Measurements from ENCODE around the gene CXCL16.
"Not testable (repeated sequence)": the region's sequence is repeated elsewhere in the genome, so short reads cannot be mapped to it uniquely, and the experiment has no call there.

Gene CXCL16

DNA sequence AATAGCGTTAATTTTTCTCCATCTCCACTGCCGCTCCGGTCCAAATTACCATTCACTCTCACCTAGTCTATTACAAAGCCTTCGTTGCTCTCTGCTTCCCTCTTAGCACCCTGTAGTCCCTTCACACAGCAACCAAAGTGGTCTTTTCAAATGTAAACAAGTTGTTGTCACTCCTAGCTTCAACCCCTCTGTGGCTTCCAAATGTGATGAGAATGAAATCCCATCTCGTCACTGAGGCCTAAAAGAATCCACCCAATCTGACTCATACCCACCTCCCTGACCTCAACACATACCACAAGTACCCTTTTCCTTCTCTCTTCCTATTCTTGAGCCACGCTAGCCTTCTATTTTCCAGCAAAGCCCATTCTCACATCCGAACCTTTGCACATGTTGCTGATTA, 33.6 kb downstream of the CXCL16 start:
- Histone ChIP-seq H3K79me2 (ENCODE audit: control insufficient read depth, insufficient read depth, low read length) (peaks cover 28% of the 10 kb centered on the region), H3K4me1 (ENCODE audit: control insufficient read depth, low read depth, low read length) (peaks cover 7% of the 10 kb centered on the region), H2BK15ac (replicated peaks; ENCODE audit: low read depth) (no peak overlapping the region), H3K56ac (ENCODE audit: low read length) (no peak overlapping the region), H3K4ac (ENCODE audit: low read depth, low read length) (no peak overlapping the region), H3K4me3 (ENCODE audit: low read length) (no peak overlapping the region), H3K23ac (ENCODE audit: low read length) (no peak overlapping the region), H2AK5ac (ENCODE audit: low read length) (no peak overlapping the region), H3K18ac (ENCODE audit: low read length) (no peak overlapping the region), H3K79me1 (ENCODE audit: low read length) (peaks cover 7% of the 10 kb centered on the region), H3K4me2 (ENCODE audit: low read length) (no peak overlapping the region), H2BK5ac (ENCODE audit: low read length) (no peak overlapping the region), H3K36me3 (ENCODE audit: control insufficient read depth, insufficient read depth, low read length) (no peaks in the 10 kb centered on the region), H3K27ac (ENCODE audit: low read depth, low read length) (no peak overlapping the region), H4K8ac (ENCODE audit: low read depth, low read length) (no peak overlapping the region), H3K9ac (ENCODE audit: low read length) (no peak overlapping the region), H2BK120ac (ENCODE audit: low read depth, low read length) (no peak overlapping the region), H3K27me3 (ENCODE audit: insufficient read depth, low read length, poor library complexity) (no peaks in the 10 kb centered on the region), H4K5ac (ENCODE audit: low read length) (no peak overlapping the region)
- no CpG with 5 or more reads among the region's 7 CpGs for WGBS (ENCODE audit: extremely low coverage, insufficient coverage, low lambda C conversion rate)
- peak; percentile 38 for DNase-seq

DNA sequence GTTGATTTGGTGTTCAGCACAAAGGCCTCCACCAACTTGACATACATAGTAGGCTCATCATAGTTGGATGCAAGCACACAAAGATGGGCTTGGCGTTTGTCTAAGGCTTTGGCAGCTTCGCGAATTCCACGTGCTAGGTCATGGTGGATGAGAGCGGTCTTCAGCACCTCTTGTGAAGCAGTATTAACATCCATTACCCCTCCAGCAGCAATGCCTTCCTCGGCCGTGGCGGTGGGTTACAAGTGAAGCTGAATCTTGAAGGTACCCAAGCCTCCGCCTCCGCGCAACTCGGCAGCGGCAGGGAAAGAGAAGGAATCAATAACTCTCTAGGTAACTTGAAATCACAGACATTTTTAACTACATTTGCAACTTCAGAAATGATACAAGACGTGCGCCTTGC, 34.7 kb downstream of the CXCL16 start:
- Histone ChIP-seq H3K36me3 (ENCODE audit: control insufficient read depth, insufficient read depth, low read length) (no peaks in the 10 kb centered on the region), H3K9ac (ENCODE audit: low read length) (peak overlapping the region; percentile 42), H3K4me1 (ENCODE audit: control insufficient read depth, low read depth, low read length) (peaks cover 7% of the 10 kb centered on the region), H2BK5ac (ENCODE audit: low read length) (no peak overlapping the region), H2BK120ac (ENCODE audit: low read depth, low read length) (no peak overlapping the region), H2BK15ac (replicated peaks; ENCODE audit: low read depth) (no peak overlapping the region), H3K4me2 (ENCODE audit: low read length) (no peak overlapping the region), H3K27ac (ENCODE audit: low read depth, low read length) (no peak overlapping the region), H4K8ac (ENCODE audit: low read depth, low read length) (no peak overlapping the region), H3K79me1 (ENCODE audit: low read length) (peaks cover 7% of the 10 kb centered on the region), H4K5ac (ENCODE audit: low read length) (no peak overlapping the region), H3K23ac (ENCODE audit: low read length) (no peak overlapping the region), H3K4ac (ENCODE audit: low read depth, low read length) (no peak overlapping the region), H3K4me3 (ENCODE audit: low read length) (no peak overlapping the region), H3K27me3 (ENCODE audit: insufficient read depth, low read length, poor library complexity) (no peaks in the 10 kb centered on the region), H2AK5ac (ENCODE audit: low read length) (no peak overlapping the region), H3K79me2 (ENCODE audit: control insufficient read depth, insufficient read depth, low read length) (peaks cover 36% of the 10 kb centered on the region), H3K18ac (ENCODE audit: low read length) (no peak overlapping the region), H3K56ac (ENCODE audit: low read length) (peak overlapping the region; percentile 64)
- WGBS (ENCODE audit: extremely low coverage, insufficient coverage, low lambda C conversion rate): no CpG with 5 or more reads among the region's 15 CpGs
- no peak for DNase-seq

DNA sequence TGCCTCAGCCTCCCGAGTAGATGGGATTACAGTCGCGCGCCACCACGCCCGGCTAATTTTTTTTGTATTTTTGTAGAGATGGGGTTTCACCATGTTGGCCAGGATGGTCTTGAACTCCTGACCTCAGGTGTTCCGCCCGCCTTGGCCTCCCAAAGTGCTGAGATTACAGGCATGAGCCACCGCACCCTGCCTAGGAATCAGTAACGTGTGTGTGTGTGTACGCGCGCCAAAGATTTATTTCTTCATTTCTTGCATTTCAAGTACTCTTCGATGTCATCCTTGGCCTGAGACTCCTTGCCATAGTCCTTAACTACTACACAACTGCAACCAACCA, 35.2 kb downstream of the CXCL16 start:
- not testable (repeated sequence) for H3K27me3 ChIP-seq (ENCODE audit: insufficient read depth, low read length, poor library complexity)

DNA sequence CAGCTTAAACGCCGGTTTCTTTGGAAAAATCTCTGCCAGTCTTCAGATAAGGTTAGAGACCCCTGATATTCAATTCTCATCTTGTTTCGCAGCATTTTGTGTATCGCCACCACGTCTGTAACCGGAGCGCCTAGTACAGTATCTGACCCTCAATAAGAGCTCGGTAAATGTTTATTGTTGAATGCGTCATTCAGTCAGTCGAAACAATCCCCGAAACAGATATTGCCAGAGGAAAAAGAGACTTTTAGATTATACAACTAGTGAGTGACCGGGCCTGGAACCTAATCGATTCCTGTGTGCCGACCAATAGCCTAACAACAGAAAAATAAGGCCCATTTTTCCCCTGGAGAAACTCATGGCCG, 36.4 kb downstream of the CXCL16 start:
- Histone ChIP-seq H3K79me1 (ENCODE audit: low read length) (peaks cover 7% of the 10 kb centered on the region), H2BK120ac (ENCODE audit: low read depth, low read length) (no peak overlapping the region), H3K4me3 (ENCODE audit: low read length) (peak overlapping the region; percentile 94), H3K9ac (ENCODE audit: low read length) (peak overlapping the region; percentile 90), H2BK15ac (replicated peaks; ENCODE audit: low read depth) (no peak overlapping the region), H3K27ac (ENCODE audit: low read depth, low read length) (no peak overlapping the region), H3K56ac (ENCODE audit: low read length) (peak overlapping the region; percentile 97), H3K4me2 (ENCODE audit: low read length) (peak overlapping the region; percentile 91), H2AK5ac (ENCODE audit: low read length) (no peak overlapping the region), H3K4me1 (ENCODE audit: control insufficient read depth, low read depth, low read length) (peaks cover 7% of the 10 kb centered on the region), H2BK5ac (ENCODE audit: low read length) (no peak overlapping the region), H3K79me2 (ENCODE audit: control insufficient read depth, insufficient read depth, low read length) (peaks cover 44% of the 10 kb centered on the region), H3K27me3 (ENCODE audit: insufficient read depth, low read length, poor library complexity) (no peaks in the 10 kb centered on the region), H3K23ac (ENCODE audit: low read length) (no peak overlapping the region), H3K36me3 (ENCODE audit: control insufficient read depth, insufficient read depth, low read length) (no peaks in the 10 kb centered on the region), H4K8ac (ENCODE audit: low read depth, low read length) (no peak overlapping the region), H3K18ac (ENCODE audit: low read length) (peak overlapping the region; percentile 62), H4K5ac (ENCODE audit: low read length) (no peak overlapping the region), H3K4ac (ENCODE audit: low read depth, low read length) (no peak overlapping the region)
- no CpG with 5 or more reads among the region's 15 CpGs for WGBS (ENCODE audit: extremely low coverage, insufficient coverage, low lambda C conversion rate)
- no peak for DNase-seq

More for the DNA sequence above, 35.2 kb downstream of the CXCL16 start:
- not testable (repeated sequence) for H3K36me3 ChIP-seq (ENCODE audit: control insufficient read depth, insufficient read depth, low read length); H2BK15ac ChIP-seq (replicated peaks; ENCODE audit: low read depth); H4K8ac ChIP-seq (ENCODE audit: low read depth, low read length); H4K5ac ChIP-seq (ENCODE audit: low read length); H3K4me1 ChIP-seq (ENCODE audit: control insufficient read depth, low read depth, low read length); H3K79me1 ChIP-seq (ENCODE audit: low read length); H2BK120ac ChIP-seq (ENCODE audit: low read depth, low read length); H2BK5ac ChIP-seq (ENCODE audit: low read length); DNase-seq; H3K27ac ChIP-seq (ENCODE audit: low read depth, low read length); H2AK5ac ChIP-seq (ENCODE audit: low read length); H3K4me3 ChIP-seq (ENCODE audit: low read length); H3K4me2 ChIP-seq (ENCODE audit: low read length); H3K18ac ChIP-seq (ENCODE audit: low read length); H3K23ac ChIP-seq (ENCODE audit: low read length)
- no CpG with 5 or more reads among the region's 14 CpGs for WGBS (ENCODE audit: extremely low coverage, insufficient coverage, low lambda C conversion rate)
- Histone ChIP-seq H3K9ac (ENCODE audit: low read length) (peak overlapping the region; percentile 81), H3K56ac (ENCODE audit: low read length) (peak overlapping the region; percentile 94), H3K4ac (ENCODE audit: low read depth, low read length) (peak overlapping the region; percentile 65), H3K79me2 (ENCODE audit: control insufficient read depth, insufficient read depth, low read length) (peaks cover 38% of the 10 kb centered on the region)

DNA sequence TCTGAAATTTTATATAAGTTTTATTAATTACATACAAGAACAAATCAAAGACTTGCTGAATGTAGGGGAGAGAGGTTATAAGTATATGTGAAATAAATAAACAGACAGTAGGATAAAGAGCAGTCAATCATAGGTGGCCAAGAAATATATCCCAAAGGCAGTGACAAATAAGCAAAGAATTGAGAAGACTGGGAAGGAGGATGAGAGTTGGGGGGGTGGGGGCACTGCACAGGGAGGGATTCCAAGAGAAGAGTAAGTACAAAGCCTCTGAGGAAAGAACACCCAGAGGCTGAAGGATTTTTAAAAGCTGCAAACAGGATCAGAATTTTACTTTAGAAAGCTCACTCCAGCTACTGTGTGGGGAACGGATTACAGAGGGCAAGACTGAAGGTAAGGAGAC, 38.6 kb downstream of the CXCL16 start:
- Histone ChIP-seq H2BK5ac (ENCODE audit: low read length) (no peak overlapping the region), H3K27me3 (ENCODE audit: insufficient read depth, low read length, poor library complexity) (no peaks in the 10 kb centered on the region), H3K56ac (ENCODE audit: low read length) (peak overlapping the region; percentile 60), H3K79me2 (ENCODE audit: control insufficient read depth, insufficient read depth, low read length) (peaks cover 66% of the 10 kb centered on the region), H3K4ac (ENCODE audit: low read depth, low read length) (no peak overlapping the region), H3K4me3 (ENCODE audit: low read length) (no peak overlapping the region), H3K79me1 (ENCODE audit: low read length) (peaks cover 15% of the 10 kb centered on the region), H3K9ac (ENCODE audit: low read length) (no peak overlapping the region), H3K18ac (ENCODE audit: low read length) (no peak overlapping the region), H3K36me3 (ENCODE audit: control insufficient read depth, insufficient read depth, low read length) (peaks cover 1% of the 10 kb centered on the region), H3K4me1 (ENCODE audit: control insufficient read depth, low read depth, low read length) (peaks cover 7% of the 10 kb centered on the region), H3K4me2 (ENCODE audit: low read length) (no peak overlapping the region), H3K27ac (ENCODE audit: low read depth, low read length) (no peak overlapping the region), H4K8ac (ENCODE audit: low read depth, low read length) (no peak overlapping the region), H2BK120ac (ENCODE audit: low read depth, low read length) (no peak overlapping the region), H2BK15ac (replicated peaks; ENCODE audit: low read depth) (no peak overlapping the region), H3K23ac (ENCODE audit: low read length) (no peak overlapping the region), H4K5ac (ENCODE audit: low read length) (no peak overlapping the region), H2AK5ac (ENCODE audit: low read length) (no peak overlapping the region)
- WGBS (ENCODE audit: extremely low coverage, insufficient coverage, low lambda C conversion rate): no CpG with 5 or more reads among the region's 1 CpG
- DNase-seq: no peak

DNA sequence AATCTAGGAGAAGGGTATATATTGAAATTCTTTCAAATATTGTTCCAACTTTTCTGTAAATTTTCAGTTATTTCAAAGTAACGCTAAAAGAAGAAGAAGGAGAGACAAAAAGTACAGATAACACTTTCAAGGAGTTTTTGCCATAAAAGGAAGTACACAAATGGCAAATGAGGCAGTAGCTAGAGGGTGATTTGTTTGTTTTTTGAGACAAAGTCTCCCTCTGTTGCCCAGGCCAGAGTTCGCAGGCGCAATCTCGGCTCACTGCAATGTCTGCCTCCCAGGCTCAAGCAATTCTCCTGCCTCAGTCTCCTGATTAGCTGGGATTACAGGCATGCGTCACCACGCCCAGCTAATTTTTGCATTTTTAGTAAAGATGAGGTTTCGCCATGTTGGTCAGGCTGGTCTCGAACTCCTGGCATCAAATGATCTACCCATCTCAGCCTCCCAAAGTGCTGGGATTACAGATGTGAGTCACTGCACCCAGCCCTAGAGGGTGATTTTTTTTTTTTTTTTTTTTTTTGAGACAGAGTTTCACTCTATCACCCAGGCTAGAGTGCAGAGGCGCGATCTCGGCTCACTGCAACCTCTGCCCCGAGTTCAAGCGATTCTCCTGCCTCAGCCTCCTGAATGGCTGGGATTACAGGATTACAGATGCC, 40.2 kb downstream of the CXCL16 start:
- not testable (repeated sequence) for H3K27ac ChIP-seq (ENCODE audit: low read depth, low read length); H2BK120ac ChIP-seq (ENCODE audit: low read depth, low read length); H3K4ac ChIP-seq (ENCODE audit: low read depth, low read length); H4K5ac ChIP-seq (ENCODE audit: low read length); H3K4me1 ChIP-seq (ENCODE audit: control insufficient read depth, low read depth, low read length); H3K4me2 ChIP-seq (ENCODE audit: low read length); H3K56ac ChIP-seq (ENCODE audit: low read length); H2BK15ac ChIP-seq (replicated peaks; ENCODE audit: low read depth); DNase-seq; H3K23ac ChIP-seq (ENCODE audit: low read length); H2AK5ac ChIP-seq (ENCODE audit: low read length); H3K36me3 ChIP-seq (ENCODE audit: control insufficient read depth, insufficient read depth, low read length); H4K8ac ChIP-seq (ENCODE audit: low read depth, low read length); H2BK5ac ChIP-seq (ENCODE audit: low read length); H3K9ac ChIP-seq (ENCODE audit: low read length); H3K27me3 ChIP-seq (ENCODE audit: insufficient read depth, low read length, poor library complexity); H3K4me3 ChIP-seq (ENCODE audit: low read length); H3K18ac ChIP-seq (ENCODE audit: low read length)
- WGBS (ENCODE audit: extremely low coverage, insufficient coverage, low lambda C conversion rate): no CpG with 5 or more reads among the region's 13 CpGs
- Histone ChIP-seq H3K79me2 (ENCODE audit: control insufficient read depth, insufficient read depth, low read length) (peaks cover 73% of the 10 kb centered on the region), H3K79me1 (ENCODE audit: low read length) (peaks cover 17% of the 10 kb centered on the region)
